Measurements from ENCODE around the gene BGN. TPM values are rescaled to one million over a fixed set of nuclear protein-coding genes. Genes with fewer than 3 reads are reported as not detected.

Gene BGN
- total RNA-seq, 1 experiment from 2014 or later: 0.33 TPM

GRCh38 chrX:153502131-153502530, 7.4 kb downstream of the BGN start:
- H3K27me3 ChIP-seq (ENCODE audit: insufficient read depth, low read depth): peaks cover 33% of the 10 kb centered on the region; the same call in 1 of the 2 replicates
- POLR2A ChIA-PET (ENCODE audit: unreplicated experiment): no interaction called here
- BruUV-seq (replicated peaks): no TSS peak
- H4K20me1 ChIP-seq (ENCODE audit: insufficient read depth): no peaks in the 10 kb centered on the region
- H3K79me2 ChIP-seq (ENCODE audit: low read depth): no peaks in the 10 kb centered on the region
- intact Hi-C loops (cut with micrococcal nuclease; ENCODE audit: unreplicated experiment): no loop called here
- H2AFZ ChIP-seq: no peak overlapping the region
- H3K9me3 ChIP-seq (ENCODE audit: insufficient read depth, low read depth): no peaks in the 10 kb centered on the region
- H3K27ac ChIP-seq: no peak overlapping the region
- H3K9me2 ChIP-seq (ENCODE audit: insufficient read depth): no peaks in the 10 kb centered on the region
- CTCF ChIA-PET: no interaction called here
- H3K4me3 ChIP-seq: no peak overlapping the region
- no peak for DNase-seq
- no peaks in the 10 kb centered on the region for H3K36me3 ChIP-seq (ENCODE audit: low read depth)
- H3F3A ChIP-seq (ENCODE audit: insufficient read depth, low read depth): 0 out of 2 replicates have a peak, but pooled peaks cover 3% of the 10 kb centered on the region
- TF ChIP-seq CTCF (conservative IDR thresholded peaks at IDR 0.05) (no peak), EZH2 (IDR thresholded peaks at IDR 0.05; ENCODE audit: low read depth) (no peak)
- no peaks in the 10 kb centered on the region for H3K4me1 ChIP-seq (replicated peaks; ENCODE audit: insufficient read depth)
- H3K4me2 ChIP-seq: no peak overlapping the region

GRCh38 chrX:153502796-153503195, 8.0 kb downstream of the BGN start:
- Histone ChIP-seq H3K9me3 (ENCODE audit: insufficient read depth, low read depth) (no peaks in the 10 kb centered on the region), H3K27ac (no peak overlapping the region), H3K9me2 (ENCODE audit: insufficient read depth) (no peaks in the 10 kb centered on the region), H3K4me3 (no peak overlapping the region), H4K20me1 (ENCODE audit: insufficient read depth) (no peaks in the 10 kb centered on the region), H3K79me2 (ENCODE audit: low read depth) (no peaks in the 10 kb centered on the region), H3K27me3 (ENCODE audit: insufficient read depth, low read depth) (peaks cover 31% of the 10 kb centered on the region; the same call in 1 of the 2 replicates), H2AFZ (no peak overlapping the region), H3K36me3 (ENCODE audit: low read depth) (no peaks in the 10 kb centered on the region), H3K4me2 (no peak overlapping the region), H3F3A (ENCODE audit: insufficient read depth, low read depth) (0 out of 2 replicates have a peak, but pooled peaks cover 3% of the 10 kb centered on the region), H3K4me1 (replicated peaks; ENCODE audit: insufficient read depth) (no peaks in the 10 kb centered on the region)
- DNase-seq: no peak
- ChIA-PET CTCF (no interaction called here), POLR2A (ENCODE audit: unreplicated experiment) (no interaction called here)
- intact Hi-C loops (cut with micrococcal nuclease; ENCODE audit: unreplicated experiment): no loop called here
- TF ChIP-seq EZH2 (IDR thresholded peaks at IDR 0.05; ENCODE audit: low read depth) (no peak), CTCF (conservative IDR thresholded peaks at IDR 0.05) (no peak)
- BruUV-seq (replicated peaks): no TSS peak

- Histone ChIP-seq H3K9me3 (ENCODE audit: insufficient read depth, low read depth) (no peaks in the 10 kb centered on the region), H3K4me2 (no peak overlapping the region), H3K27ac (no peak overlapping the region), H3K4me1 (replicated peaks; ENCODE audit: insufficient read depth) (no peaks in the 10 kb centered on the region), H3K36me3 (ENCODE audit: low read depth) (no peaks in the 10 kb centered on the region), H3K27me3 (ENCODE audit: insufficient read depth, low read depth) (peaks cover 25% of the 10 kb centered on the region; the same call in 1 of the 2 replicates), H3K4me3 (no peak overlapping the region), H2AFZ (no peak overlapping the region), H3K9me2 (ENCODE audit: insufficient read depth) (no peaks in the 10 kb centered on the region), H3K79me2 (ENCODE audit: low read depth) (no peaks in the 10 kb centered on the region), H4K20me1 (ENCODE audit: insufficient read depth) (no peaks in the 10 kb centered on the region), H3F3A (ENCODE audit: insufficient read depth, low read depth) (0 out of 2 replicates have a peak, but pooled peaks cover 3% of the 10 kb centered on the region)
- DNase-seq: no peak
- no TSS peak for BruUV-seq (replicated peaks)
- no peak for TF ChIP-seq EZH2 (IDR thresholded peaks at IDR 0.05; ENCODE audit: low read depth)
- TF ChIP-seq CTCF (conservative IDR thresholded peaks at IDR 0.05): no peak
- intact Hi-C loops (cut with micrococcal nuclease; ENCODE audit: unreplicated experiment): no loop called here
- ChIA-PET POLR2A (ENCODE audit: unreplicated experiment) (no interaction called here), CTCF (no interaction called here)
Observed at GRCh38 chrX:153504445-153505016, 9.8 kb downstream of the BGN start.
